GM18505 (cell line): ENCODE results near the gene RAB34.
"Not testable (repeated sequence)": the region's sequence is repeated elsewhere in the genome, so short reads cannot be mapped to it uniquely, and the experiment has no call there.

Experiments
- ATAC-seq: cut with Tn5 transposase; IDR thresholded peaks from one replicate; pipeline ENCODE4 v1.9.1; 2021; ENCODE audit not compliant: unreplicated experiment
- POLR2A ChIP-seq: IDR thresholded peaks from 4 replicates; pipeline ENCODE4 v1.6.1; 2011; ENCODE audit warnings: borderline replicate concordance; ENCODE audit not compliant: insufficient read depth, insufficient read length; ENCODE audit errors: extremely low read depth

Gene RAB34

GRCh38 chr17:28743243-28744103, 25.8 kb upstream of the RAB34 start, which contains the start of gene TRAF4:
TRAF4 (plus strand) TSS chr17:28744011; CDS start chr17:28744113, 102 bp downstream.
- peak; percentile 98 for TF ChIP-seq POLR2A
- ATAC-seq, result peak; percentile 60

DNA sequence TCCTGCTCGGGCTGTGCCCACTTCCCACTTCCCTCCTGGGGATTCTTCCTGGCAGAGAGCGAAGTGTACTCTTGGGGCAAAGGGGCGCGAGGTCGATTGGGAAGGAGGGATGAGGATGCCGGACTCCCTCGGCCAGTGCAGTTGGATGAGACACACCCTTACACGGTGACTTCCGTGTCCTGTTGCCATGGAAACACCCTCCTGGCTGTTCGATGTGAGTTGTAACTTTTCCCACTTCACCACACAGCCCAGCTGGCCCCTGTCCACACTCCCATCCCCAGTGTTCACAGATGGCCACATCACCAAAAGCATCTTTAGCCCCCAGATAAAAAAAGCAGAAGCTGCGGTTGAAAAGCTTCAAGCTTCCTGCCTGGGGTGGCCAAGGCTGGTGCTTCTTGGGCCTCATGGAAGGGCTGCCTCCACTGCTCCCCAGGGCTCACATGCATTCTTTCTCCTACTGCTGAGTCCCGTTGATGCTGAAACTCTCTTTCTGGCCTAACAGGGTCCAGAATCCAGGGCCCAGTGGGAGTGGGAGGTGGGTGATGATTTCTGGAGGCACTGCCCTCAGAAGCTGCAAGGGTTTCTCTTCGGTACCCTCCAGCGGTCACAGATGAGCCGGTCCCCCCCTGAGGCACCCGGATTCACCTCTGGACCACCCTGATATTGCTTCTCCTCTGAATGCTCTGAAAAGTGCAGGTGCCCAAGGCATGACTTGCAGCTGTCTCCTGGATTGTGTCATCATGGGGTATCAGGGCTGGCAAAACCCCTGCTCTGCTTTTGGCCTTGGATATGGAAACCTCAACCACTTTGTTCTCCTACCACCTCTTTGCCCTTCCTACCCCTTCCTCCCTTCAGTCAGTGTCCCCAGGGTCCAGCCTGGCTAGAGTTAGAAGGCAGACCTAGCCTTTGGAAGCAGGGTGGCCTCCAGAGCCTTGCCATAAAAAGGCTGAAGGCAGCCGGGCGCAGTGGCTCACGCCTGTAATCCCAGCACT, 24.0 kb upstream of the RAB34 start:
- ATAC-seq, result no peak
- TF ChIP-seq POLR2A, result peak; percentile 41

GRCh38 chr17:28740406-28741357, 23.0 kb upstream of the RAB34 start:
- ATAC-seq, result no peak
- no peak for TF ChIP-seq POLR2A

GRCh38 chr17:28738680-28739384, 21.2 kb upstream of the RAB34 start:
- ATAC-seq, result no peak
- no peak for TF ChIP-seq POLR2A

GRCh38 chr17:28737770-28738679, 20.4 kb upstream of the RAB34 start:
- peak; percentile 87 for TF ChIP-seq POLR2A
- ATAC-seq, result peak; percentile 63

- ATAC-seq, result no peak
- TF ChIP-seq POLR2A, result no peak
Measured at GRCh38 chr17:28737316-28737715, 19.6 kb upstream of the RAB34 start.

DNA sequence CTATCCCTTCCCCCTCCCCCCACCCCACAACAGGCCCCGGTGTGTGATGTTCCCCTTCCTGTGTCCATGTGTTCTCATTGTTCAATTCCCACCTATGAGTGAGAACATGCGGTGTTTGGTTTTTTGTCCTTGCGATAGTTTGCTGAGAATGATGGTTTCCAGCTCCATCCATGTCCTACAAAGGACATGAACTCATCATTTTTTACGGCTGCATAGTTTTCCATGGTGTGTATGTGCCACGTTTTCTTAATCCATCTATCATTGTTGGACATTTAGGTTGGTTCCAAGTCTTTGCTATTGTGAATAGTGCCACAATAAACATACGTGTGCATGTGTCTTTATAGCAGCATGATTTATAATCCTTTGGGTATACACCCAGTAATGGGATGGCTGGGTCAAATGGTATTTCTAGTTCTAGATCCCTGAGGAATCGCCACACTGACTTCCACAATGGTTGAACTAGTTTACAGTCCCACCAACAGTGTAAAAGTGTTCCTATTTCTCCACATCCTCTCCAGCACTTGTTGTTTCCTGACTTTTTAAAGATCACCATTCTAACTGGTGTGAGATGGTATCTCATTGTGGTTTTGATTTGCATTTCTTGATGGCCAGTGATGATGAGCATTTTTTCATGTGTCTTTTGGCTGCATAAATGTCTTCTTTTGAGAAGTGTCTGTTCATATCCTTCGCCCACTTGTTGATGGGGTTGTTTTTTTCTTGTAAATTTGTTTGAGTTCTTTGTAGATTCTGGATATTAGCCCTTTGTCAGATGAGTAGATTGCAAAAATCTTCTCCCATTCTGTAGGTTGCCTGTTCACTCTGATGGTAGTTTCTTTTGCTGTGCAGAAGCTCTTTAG, 18.5 kb upstream of the RAB34 start:
- not testable (repeated sequence) for ATAC-seq

- ATAC-seq, result no peak
- no peak for TF ChIP-seq POLR2A
Measured at GRCh38 chr17:28735242-28735722, 17.6 kb upstream of the RAB34 start.

GRCh38 chr17:28734712-28735241, 17.1 kb upstream of the RAB34 start:
- no peak for ATAC-seq
- TF ChIP-seq POLR2A, result no peak

DNA sequence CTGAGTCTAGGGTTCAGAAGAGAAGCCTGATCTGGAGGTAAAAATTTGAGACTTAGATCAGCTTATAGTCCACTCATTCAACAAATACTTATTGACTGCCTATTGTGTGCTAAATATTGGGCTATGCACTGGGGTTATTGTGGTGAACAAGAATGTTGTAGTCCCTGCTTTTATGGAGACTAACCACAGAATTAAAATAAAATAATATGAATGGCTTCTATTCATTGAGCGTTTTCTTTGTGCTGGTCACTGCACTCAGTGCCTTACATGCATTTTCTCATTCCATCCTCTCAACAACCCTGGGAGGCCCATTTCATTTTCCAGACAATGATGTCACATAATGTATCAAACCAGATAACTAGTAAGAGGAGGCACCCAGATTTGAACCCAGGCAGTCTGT, 15.7 kb upstream of the RAB34 start:
- TF ChIP-seq POLR2A, result no peak
- no peak for ATAC-seq
